Inferior parietal cortex (tissue), 1 donor: ENCODE data around the gene YPEL1.
"Not testable (repeated sequence)": the region's sequence is repeated elsewhere in the genome, so short reads cannot be mapped to it uniquely, and the experiment has no call there.

ENCODE experiments used
- DNase-seq: peaks from one replicate; pipeline ENCODE4 v3.0.0-alpha.2; 2016; ENCODE audit errors: extremely low spot score

Gene YPEL1

GRCh38 chr22:21699643-21700042 lies 36.0 kb downstream of the YPEL1 start:
- no peak for DNase-seq

- DNase-seq, result no peak
These were observed 36.9 kb downstream of the YPEL1 start for GRCh38 chr22:21698430-21699329.

GRCh38 chr22:21697880-21698279 lies 37.7 kb downstream of the YPEL1 start:
- DNase-seq, result no peak

- DNase-seq, result no peak
These were observed 38.4 kb downstream of the YPEL1 start for GRCh38 chr22:21697021-21697771.

- DNase-seq, result no peak
These were observed 39.5 kb downstream of the YPEL1 start for GRCh38 chr22:21696115-21696514.

GRCh38 chr22:21695430-21696085 lies 40.0 kb downstream of the YPEL1 start:
- DNase-seq, result no peak

GRCh38 chr22:21694795-21695429 lies 40.7 kb downstream of the YPEL1 start:
- DNase-seq, result no peak

GRCh38 chr22:21694394-21694793 lies 41.2 kb downstream of the YPEL1 start:
- DNase-seq, result no peak

- no peak for DNase-seq
These were observed 41.6 kb downstream of the YPEL1 start for GRCh38 chr22:21693999-21694341.

- DNase-seq, result no peak
These were observed 42.1 kb downstream of the YPEL1 start for GRCh38 chr22:21693333-21693998.

- DNase-seq, result not testable (repeated sequence)
These were observed 42.7 kb downstream of the YPEL1 start for GRCh38 chr22:21692856-21693255.

- no peak for DNase-seq
These were observed 43.8 kb downstream of the YPEL1 start for GRCh38 chr22:21691816-21692215.

- no peak for DNase-seq
These were observed 45.2 kb downstream of the YPEL1 start for GRCh38 chr22:21690401-21690801.

GRCh38 chr22:21688706-21689381 lies 46.8 kb downstream of the YPEL1 start:
- DNase-seq, result no peak

- DNase-seq, result no peak
These were observed 47.3 kb downstream of the YPEL1 start for GRCh38 chr22:21688341-21688705.

- no peak for DNase-seq
These were observed 47.8 kb downstream of the YPEL1 start for GRCh38 chr22:21687685-21688259.

- DNase-seq, result no peak
These were observed 48.8 kb downstream of the YPEL1 start for GRCh38 chr22:21686634-21687393.

GRCh38 chr22:21686193-21686608 lies 49.4 kb downstream of the YPEL1 start:
- DNase-seq, result no peak

- DNase-seq, result no peak
These were observed 50.5 kb downstream of the YPEL1 start for GRCh38 chr22:21685164-21685513.
